Parathyroid adenoma (tissue), 2 donors: Measurements from ENCODE around the gene ZNF738.

Source experiments
- H2AFZ ChIP-seq: fragments of 300-600 bp; sonication (generic); one replicate; pipeline ENCODE4 v1.7.0; 2017; ENCODE audit warnings: antibody characterized with exemption, mild to moderate bottlenecking
- H3K27ac ChIP-seq: fragments of 300-600 bp; sonication (generic); one replicate; pipeline ENCODE4 v1.7.0; 2017
- H3K27me3 ChIP-seq: fragments of 300-600 bp; sonication (generic); one replicate; pipeline ENCODE4 v1.7.0; 2017; ENCODE audit warnings: low read length; ENCODE audit not compliant: control insufficient read depth, insufficient read depth
- H3K36me3 ChIP-seq: fragments of 300-600 bp; sonication (generic); one replicate; pipeline ENCODE4 v1.7.0; 2017; ENCODE audit warnings: low read length; ENCODE audit not compliant: control insufficient read depth, insufficient read depth
- H3K4me1 ChIP-seq: fragments of 300-600 bp; sonication (generic); one replicate; pipeline ENCODE4 v1.7.0; 2017; ENCODE audit warnings: control low read depth
- H3K4me2 ChIP-seq: fragments of 300-600 bp; sonication (generic); one replicate; pipeline ENCODE4 v1.7.0; 2017; ENCODE audit warnings: low read length
- H3K4me3 ChIP-seq: fragments of 300-600 bp; sonication (generic); one replicate; pipeline ENCODE4 v1.7.0; 2017; ENCODE audit warnings: low read depth, low read length
- H3K79me2 ChIP-seq: fragments of 300-600 bp; sonication (generic); one replicate; pipeline ENCODE4 v1.7.0; 2017; ENCODE audit warnings: control low read depth
- H3K9ac ChIP-seq: fragments of 300-600 bp; sonication (generic); one replicate; pipeline ENCODE4 v1.7.0; 2017; ENCODE audit warnings: mild to moderate bottlenecking
- H3K9me3 ChIP-seq: fragments of 300-600 bp; sonication (generic); one replicate; pipeline ENCODE4 v1.7.0; 2017; ENCODE audit warnings: low read length; ENCODE audit not compliant: control insufficient read depth
- TF ChIP-seq, protein P1 (sequence below): fragments of 300-600 bp; sonication (generic); IDR thresholded peaks from one replicate; pipeline ENCODE4 v1.7.0; 2017; ENCODE audit warnings: antibody characterized with exemption, mild to moderate bottlenecking
- donor health status: primary hyperparathyroidism.

ZNF738 gene

GRCh38 chr19:21321996-21322395 is 36.8 kb upstream of the ZNF738 start:
- no peak overlapping the region for H3K27ac ChIP-seq

GRCh38 chr19:21322528-21322927 is 36.3 kb upstream of the ZNF738 start:
- no peaks in the 10 kb centered on the region for H3K36me3 ChIP-seq
- no peak overlapping the region for H3K4me2 ChIP-seq
- peaks cover 55% of the 10 kb centered on the region for H3K79me2 ChIP-seq
- H3K9ac ChIP-seq = no peak overlapping the region
- H3K9me3 ChIP-seq = no peaks in the 10 kb centered on the region
- H3K4me1 ChIP-seq = peaks cover 5% of the 10 kb centered on the region
- no peak overlapping the region for H2AFZ ChIP-seq
- no peak overlapping the region for H3K27ac ChIP-seq
- H3K27me3 ChIP-seq = no peaks in the 10 kb centered on the region
- no peak overlapping the region for H3K4me3 ChIP-seq
- TF ChIP-seq, protein P1, sequence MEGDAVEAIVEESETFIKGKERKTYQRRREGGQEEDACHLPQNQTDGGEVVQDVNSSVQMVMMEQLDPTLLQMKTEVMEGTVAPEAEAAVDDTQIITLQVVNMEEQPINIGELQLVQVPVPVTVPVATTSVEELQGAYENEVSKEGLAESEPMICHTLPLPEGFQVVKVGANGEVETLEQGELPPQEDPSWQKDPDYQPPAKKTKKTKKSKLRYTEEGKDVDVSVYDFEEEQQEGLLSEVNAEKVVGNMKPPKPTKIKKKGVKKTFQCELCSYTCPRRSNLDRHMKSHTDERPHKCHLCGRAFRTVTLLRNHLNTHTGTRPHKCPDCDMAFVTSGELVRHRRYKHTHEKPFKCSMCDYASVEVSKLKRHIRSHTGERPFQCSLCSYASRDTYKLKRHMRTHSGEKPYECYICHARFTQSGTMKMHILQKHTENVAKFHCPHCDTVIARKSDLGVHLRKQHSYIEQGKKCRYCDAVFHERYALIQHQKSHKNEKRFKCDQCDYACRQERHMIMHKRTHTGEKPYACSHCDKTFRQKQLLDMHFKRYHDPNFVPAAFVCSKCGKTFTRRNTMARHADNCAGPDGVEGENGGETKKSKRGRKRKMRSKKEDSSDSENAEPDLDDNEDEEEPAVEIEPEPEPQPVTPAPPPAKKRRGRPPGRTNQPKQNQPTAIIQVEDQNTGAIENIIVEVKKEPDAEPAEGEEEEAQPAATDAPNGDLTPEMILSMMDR = no peak

More at GRCh38 chr19:21321996-21322395, 36.8 kb upstream of the ZNF738 start:
- no peak overlapping the region for H3K9ac ChIP-seq
- H3K4me2 ChIP-seq = no peak overlapping the region
- no peaks in the 10 kb centered on the region for H3K36me3 ChIP-seq
- H3K9me3 ChIP-seq = no peaks in the 10 kb centered on the region
- H3K79me2 ChIP-seq = peaks cover 56% of the 10 kb centered on the region
- no peak overlapping the region for H2AFZ ChIP-seq
- peaks cover 5% of the 10 kb centered on the region for H3K4me1 ChIP-seq
- no peaks in the 10 kb centered on the region for H3K27me3 ChIP-seq
- TF ChIP-seq, protein P1 = no peak
- no peak overlapping the region for H3K4me3 ChIP-seq

DNA sequence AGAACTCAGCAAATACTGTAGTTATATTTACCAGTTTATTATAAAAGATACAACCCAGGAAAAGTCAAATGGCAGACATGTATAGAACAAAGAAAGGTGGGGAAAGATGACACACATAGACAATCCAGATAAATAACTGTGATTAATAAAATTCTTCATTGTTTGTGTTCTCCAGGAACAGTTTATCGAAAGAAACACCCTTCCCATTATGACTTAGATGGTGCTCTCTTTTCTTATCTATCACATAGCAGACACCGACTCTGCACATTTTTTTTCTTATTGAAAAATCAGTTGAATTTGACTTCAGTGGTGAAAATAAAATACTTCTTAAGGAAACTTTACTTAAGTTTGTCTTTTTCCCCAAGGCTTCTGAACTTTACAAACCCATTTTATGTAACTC is 35.8 kb upstream of the ZNF738 start:
- Histone ChIP-seq H3K79me2 (peaks cover 50% of the 10 kb centered on the region), H3K36me3 (no peaks in the 10 kb centered on the region), H3K27me3 (no peaks in the 10 kb centered on the region), H3K27ac (no peak overlapping the region), H3K4me2 (no peak overlapping the region), H3K9ac (no peak overlapping the region), H3K4me1 (peaks cover under 1% of the 10 kb centered on the region), H3K9me3 (no peaks in the 10 kb centered on the region), H2AFZ (no peak overlapping the region), H3K4me3 (no peak overlapping the region)
- TF ChIP-seq, protein P1 = no peak

DNA sequence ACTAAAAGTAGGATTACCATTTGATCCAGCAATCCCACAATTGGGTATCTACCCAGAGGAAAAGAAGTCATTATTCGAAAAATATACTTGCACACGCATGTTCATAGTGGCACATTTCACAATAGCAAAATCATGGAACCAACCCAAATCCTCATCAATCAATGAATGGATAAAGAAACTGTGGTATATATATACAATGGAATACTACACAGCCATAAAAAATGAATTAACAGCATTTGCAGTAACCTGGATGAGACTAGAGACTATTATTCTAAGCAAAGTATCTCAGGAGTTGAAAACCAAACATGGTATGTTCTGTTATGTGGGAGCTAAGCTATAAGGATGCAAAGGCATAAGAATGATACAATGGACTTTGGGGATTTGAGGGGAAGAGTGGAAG is 32.6 kb upstream of the ZNF738 start:
- Histone ChIP-seq H3K4me2 (no peak overlapping the region), H3K36me3 (no peaks in the 10 kb centered on the region), H3K9me3 (no peaks in the 10 kb centered on the region), H3K4me1 (no peaks in the 10 kb centered on the region), H3K4me3 (no peak overlapping the region), H3K79me2 (peaks cover 33% of the 10 kb centered on the region), H3K9ac (no peak overlapping the region), H3K27ac (no peak overlapping the region), H2AFZ (no peak overlapping the region), H3K27me3 (no peaks in the 10 kb centered on the region)
- TF ChIP-seq, protein P1 = no peak

- H3K4me3 ChIP-seq = peak overlapping the region; percentile 82
- H3K4me2 ChIP-seq = peak overlapping the region; percentile 75
- peak overlapping the region; percentile 89 for H3K27ac ChIP-seq
- peaks cover 19% of the 10 kb centered on the region for H3K79me2 ChIP-seq
- no peaks in the 10 kb centered on the region for H3K9me3 ChIP-seq
- TF ChIP-seq, protein P1 = no peak
- H3K9ac ChIP-seq = peak overlapping the region; percentile 22
- H2AFZ ChIP-seq = peak overlapping the region; percentile 83
- H3K27me3 ChIP-seq = no peaks in the 10 kb centered on the region
- no peaks in the 10 kb centered on the region for H3K4me1 ChIP-seq
- no peaks in the 10 kb centered on the region for H3K36me3 ChIP-seq
Observed at GRCh38 chr19:21328406-21328805, 30.4 kb upstream of the ZNF738 start.
